Effector CD4-positive, alpha-beta T cell (primary cell): ENCODE data around the gene CEPT1.

Source experiments
- DNase-seq: peaks from one replicate; pipeline ENCODE4 v3.0.0-alpha.2; 2020

The CEPT1 gene

DNA sequence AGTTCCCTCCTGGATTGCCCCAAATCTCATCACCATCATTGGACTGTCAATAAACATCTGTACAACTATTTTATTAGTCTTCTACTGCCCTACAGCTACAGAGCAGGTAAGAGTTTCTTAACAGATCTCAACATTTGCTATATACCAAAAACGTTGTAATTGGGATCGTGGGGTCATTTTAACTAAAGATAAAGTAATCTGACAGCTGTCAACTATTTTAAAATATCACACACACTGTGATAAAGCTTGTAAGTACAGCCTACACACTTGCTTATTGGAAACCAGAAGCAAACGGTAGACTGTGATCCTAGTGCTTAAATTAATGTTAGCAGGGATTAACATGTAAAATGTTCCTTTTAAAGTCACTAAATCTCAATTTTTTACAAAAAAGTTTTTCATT, 7.9 kb downstream of the CEPT1 start:
- no peak for DNase-seq

DNA sequence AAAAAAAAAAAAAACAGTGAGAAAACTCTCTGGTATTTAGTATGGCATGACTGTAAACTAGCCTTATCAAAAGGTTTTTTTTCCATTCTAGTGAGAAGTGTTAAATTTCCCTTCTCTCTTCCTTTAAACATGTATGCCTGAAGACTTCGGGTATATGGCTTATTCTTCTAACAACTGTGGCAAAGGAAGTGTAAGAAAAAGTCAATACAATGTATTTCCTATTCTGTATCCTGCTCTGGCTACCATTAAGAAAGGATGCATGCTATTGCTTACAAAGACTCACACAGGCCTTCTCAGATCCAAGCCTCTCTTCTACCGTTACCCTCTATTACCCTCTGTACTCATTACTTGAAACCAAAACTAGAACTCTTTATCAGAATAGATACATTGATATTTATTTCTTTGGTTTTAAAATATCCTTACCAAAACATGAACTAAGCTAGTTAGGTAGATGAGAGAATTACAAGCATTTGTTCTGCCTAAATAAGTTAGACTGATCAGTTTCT, 8.4 kb downstream of the CEPT1 start:
- no peak for DNase-seq

DNA sequence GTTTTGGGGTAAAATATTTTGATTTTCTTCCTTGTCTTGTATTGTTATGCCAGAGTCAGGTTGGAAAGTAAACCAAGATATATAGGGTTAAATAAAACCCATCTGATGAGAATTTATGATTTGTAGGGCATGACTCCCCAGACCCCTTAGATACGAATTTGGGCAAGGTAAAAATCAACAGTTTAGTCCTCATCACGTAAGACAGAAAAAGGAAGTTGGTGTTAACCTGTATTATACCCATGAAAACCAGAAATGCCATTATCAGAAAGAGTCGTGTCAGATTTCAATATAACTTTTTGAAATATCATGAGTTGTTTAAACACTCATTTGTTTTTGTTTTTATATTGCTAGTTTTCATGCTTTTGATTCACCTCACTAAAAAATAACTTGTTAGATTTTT, 11.8 kb downstream of the CEPT1 start:
- no peak for DNase-seq

DNA sequence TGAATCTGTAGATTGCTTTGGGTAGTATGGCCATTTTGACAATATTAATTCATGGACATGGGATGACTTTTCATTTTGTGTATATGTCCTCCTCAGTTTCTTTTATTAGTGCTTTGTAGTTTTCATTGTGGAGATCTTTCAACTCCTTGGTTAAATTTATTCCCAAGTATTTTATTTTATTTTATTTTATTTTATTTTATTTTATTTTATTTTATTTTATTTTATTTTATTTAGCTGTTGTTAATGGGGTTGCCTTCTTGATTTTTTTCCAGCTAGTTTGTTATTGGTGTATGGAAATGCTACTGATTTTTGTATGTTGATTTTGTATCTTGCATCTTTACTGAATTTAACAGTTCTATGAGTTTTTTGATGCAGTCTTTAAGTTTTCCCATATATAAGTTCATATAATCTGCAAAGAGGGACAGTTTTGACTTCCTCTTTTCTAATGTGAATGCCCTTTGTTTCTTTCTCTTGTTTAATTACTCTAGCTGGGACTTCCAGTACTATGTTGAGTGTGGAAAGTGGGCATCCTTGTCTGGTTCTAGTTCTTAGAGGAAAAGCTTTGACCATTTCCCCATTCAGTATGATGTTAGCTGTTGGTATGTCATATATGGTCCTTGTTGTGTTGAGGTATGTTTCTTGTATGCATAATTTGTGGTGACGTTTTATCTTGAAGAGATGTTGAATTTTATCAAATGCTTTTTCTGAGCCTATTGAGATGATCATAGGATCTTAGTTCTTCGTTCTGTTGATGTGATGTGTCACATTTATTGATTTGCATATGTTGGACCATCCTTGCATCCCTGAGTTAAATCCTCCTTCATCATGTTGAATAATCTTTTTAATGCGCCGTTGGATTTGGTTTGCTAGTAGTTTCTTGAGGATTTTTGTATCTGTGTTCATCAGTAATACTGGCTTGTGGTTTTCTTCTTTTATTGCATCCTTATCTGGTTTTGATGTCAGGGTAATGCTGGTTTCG, 14.3 kb downstream of the CEPT1 start:
- DNase-seq, result no peak

DNA sequence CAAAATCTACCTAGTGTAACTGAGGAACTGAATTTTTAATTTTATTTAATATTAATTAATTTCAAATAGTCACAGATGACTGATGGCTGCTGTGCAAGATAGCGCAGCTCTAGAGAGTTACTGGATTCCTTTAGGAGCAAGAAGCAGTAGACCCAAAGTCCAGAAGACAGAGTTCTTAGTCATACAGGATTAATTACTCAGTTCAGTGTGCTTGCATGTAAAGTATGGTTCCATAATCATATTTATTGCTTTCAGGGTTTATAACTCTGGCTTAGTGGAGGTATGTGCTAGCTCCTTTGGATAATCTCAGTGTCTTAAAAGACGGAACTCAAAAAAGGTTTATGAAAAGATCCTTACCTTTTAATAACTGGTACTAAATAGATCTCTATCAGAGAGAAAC, 17.4 kb downstream of the CEPT1 start:
- no peak for DNase-seq

DNA sequence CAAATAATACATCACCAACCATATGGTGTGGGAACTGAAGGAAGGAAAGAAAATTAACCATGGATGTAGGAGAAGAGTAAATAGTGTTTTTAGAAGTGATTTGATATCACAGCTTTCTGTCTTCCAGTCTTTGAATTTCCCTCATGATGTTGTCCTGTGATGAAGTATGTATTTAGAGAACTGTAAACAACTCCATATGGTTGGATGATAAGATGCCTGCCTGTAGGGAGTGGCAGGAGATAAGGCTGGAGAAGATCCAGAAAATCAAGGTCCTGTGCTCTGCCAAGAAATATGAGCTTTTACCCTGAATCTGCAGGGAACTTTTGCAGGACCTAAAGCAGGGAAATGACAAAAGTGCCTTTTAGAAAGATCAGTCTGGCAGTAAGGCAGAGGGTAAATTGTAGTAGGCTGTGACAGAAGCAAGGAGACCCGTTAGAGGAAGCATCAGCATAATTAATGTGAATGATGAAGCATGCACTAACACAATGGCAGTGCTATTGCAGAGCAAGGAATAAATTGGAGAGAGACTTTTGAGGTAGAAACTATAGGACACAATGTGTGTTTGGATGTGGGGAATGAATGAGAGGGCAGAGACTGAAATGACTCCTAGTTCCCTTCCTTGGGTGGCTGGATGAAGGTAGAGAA, 21.9 kb downstream of the CEPT1 start:
- DNase-seq, result no peak

DNA sequence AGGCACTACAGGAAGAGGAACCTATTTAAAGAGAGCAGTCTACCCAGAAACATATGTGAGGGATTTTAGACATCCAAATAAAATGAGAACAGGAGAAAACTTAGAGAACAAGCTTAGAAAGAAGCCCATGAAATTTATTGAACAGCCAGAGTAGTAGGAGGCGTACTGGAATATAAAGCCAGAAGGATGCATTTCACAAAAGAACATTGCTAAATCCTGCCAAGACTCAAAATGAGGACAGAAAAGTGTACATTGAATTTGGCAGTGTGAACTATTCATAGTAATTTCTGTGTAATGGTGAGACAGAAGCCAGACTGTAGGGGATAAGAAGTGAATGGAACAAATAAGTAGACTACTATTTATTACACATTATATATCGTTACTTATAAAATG, 22.5 kb downstream of the CEPT1 start:
- DNase-seq, result no peak

DNA sequence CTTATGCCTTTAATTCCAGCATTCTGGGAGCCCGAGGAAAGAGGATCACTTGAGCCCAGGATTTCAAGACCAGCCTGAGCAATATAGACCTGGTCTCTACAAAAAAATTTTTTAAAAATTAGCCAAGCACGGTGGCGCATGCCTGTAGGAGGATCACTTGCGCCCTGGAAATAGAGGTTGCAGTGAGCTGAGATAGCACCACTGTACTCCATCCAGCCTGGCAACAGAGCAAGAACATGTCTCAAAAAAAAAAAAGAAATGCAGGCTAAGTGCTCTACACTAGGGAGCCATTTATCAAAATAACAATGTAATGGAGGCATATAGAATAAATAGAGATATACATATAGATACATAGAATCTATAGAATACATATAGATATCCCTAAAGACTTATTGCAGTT, 23.3 kb downstream of the CEPT1 start:
- no peak for DNase-seq

DNA sequence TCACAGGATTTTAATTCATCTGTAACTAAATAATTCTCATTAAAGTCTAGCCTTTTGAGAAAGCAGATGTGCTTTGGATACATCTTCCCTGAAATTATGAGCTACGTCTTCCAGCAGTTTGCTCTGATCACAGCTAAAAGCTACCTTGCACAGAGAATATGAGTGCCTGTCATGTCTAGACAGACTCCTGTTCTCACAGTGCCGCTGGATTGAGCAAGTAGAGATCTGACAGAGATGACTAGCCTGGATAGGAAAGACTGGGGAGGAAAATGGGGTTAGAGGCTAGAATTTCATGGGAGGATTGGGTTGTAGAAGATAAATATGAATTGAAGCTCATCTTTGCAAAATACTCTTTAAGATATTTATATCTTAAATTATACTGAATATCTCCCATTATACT, 24.1 kb downstream of the CEPT1 start:
- no peak for DNase-seq

DNA sequence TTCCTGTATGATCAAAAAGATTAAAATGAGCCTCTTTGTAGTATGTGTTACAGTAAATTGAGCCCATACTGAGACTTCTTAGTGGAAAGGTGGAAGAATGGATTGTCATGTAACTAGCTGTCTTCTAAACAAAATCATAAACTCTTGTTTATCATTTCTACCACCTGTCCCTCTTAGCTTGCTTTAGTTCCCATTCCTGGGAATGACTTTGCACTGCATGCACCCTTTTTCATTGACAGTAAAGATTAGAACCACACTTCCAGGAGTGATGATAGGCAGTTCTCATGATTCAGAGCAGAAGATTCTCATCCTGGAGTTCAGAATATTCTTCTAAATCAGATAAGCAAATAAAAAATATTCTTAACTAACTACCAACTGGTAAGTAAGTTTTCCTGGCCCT, 32.4 kb downstream of the CEPT1 start:
- no peak for DNase-seq

DNA sequence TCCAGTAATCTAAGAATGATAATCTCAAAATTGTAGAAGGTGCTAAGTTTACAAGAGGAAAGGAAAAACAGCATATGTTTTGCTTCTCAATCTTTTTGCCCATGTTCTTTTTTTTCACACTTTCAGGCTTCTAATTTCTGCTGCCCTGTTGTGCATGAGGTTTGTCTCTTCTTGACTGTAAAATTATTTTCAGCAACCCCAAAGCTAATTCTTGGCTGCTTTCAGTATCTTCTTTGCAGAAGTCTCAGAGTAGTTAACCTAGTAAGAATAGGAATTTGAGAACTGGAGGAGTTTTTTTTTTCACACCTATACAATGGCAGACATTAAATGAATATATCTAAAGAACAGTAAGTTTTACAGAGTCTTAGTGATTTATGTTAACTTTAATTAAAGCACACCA, 34.0 kb downstream of the CEPT1 start:
- no peak for DNase-seq

DNA sequence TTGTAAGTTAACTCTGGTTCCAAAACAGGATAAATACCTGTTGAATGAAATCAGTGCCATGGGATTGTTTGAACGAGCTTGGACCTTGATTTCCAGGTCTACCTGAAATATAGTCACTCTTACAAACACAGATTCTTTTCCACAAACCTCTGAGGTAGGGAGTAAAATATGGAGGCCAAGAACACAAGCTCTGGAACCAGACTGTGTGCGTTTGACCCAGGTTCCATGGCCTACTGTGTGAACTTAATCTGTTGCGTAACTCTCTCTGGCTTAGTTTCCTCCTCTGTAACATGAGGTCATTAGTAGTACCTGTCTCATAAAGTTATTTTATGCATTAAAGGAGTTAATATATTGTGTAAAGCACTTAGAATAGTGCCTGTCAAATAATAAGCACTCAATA, 35.3 kb downstream of the CEPT1 start:
- DNase-seq, result no peak

DNA sequence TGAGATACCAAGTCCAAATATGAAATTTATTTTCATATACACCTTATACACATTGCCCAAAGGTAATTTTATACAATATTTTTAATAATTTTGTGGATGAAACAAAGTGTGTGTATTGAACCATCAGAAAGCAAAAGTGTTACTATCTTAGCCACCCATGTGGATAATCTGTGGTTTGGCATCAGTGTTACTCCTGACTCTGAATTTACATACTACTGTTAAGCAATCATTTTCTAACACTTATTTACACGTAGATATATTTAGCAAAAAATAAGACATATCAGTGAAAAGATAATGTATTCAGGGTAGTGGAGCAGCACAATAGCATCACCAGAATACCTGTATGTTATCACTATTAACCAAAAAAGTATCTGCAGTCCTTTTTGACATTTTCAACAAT, 36.7 kb downstream of the CEPT1 start:
- no peak for DNase-seq

DNA sequence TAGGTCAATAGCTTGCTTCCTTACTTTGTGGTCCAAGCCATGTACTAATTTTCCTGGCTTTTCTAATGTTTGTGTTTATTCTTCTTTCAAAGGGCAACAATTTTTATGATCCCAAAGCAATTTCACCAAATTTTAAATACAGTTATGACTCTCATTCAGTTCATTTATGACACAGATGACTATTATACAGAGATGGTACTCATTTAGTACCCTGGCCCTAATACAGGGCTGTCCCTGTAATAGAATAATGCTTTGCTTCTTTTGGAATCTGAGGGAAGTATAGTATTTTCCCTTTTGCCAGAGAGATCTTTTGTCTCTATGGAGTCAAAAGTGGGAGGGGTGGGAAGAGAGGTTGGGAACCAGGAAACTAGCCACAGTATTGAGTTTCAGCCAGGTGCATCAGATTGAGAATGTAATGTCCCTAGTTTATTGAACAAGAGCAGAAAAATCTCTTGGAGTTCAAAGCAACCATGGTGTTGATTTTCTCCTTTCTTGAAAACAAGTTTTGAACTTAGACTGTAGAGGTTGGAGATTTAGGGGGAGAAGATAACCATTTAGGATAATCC, 40.0 kb downstream of the CEPT1 start:
- no peak for DNase-seq

DNA sequence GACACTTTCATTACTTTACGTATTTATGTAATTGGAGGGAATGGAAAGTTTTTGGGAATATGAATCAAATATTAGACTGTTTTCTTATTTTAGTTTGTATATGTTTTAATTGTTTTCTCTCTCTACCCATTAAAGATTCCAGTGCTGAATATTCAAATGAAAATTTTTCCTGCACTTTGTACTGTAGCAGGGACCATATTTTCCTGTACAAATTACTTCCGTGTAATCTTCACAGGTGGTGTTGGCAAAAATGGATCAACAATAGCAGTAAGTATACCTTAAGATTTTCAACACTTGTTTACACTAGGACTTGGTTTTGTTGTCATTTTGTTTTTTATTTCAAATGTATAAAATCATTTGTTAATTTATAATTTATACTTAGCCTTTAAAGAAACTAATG, 42.0 kb downstream of the CEPT1 start:
- DNase-seq, result no peak

DNA sequence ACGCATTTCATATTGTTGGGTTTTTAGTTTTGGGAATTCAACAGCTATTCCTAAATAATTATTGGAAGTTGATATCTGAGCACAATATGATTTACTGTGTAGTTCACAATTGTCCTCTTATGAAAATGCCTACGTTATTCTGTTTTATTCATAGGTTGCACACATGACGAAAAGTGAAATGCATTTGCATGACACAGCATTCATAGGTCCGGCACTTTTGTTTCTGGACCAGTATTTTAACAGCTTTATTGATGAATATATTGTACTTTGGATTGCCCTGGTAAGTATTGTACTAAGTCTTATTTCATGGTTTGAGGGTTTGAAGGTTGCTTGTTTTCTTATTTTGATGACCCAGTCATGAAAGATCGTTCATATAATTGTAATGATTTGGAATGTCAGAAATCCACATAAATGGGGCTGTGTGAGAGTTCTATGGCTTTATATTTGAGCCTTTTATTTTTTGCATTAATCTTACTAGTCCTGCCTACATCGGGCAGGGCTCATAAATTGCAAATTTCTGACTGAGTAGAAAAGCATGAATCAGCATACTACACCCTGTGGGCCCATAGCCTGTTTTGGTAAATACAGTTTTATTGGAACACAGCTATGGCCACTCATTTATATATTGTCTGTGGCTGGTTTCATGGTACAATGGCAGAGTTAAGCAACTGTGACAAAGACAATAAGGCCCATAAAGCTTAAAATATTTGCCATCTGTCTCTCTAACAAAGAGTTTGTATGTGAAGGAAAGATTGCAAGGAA, 43.5 kb downstream of the CEPT1 start:
- no peak for DNase-seq

DNA sequence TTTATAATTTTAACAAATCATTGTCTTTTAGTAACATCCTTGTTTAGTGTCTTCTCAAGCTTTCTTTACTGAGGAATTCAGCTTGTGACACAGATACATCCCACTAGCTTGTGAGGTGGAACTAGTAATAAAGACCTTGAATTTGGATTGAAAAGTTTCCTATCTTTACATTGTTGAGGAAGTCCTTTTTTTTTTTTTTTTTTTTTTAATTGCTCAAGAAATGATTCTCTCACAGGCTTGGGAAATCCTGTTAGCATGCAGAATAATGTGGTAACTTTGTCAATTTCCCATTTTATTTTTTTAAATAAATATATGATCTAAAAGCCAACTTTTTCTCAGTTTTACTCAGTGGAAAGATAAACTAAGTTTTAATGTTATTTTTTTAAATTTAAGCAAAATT, 44.6 kb downstream of the CEPT1 start:
- DNase-seq, result no peak

DNA sequence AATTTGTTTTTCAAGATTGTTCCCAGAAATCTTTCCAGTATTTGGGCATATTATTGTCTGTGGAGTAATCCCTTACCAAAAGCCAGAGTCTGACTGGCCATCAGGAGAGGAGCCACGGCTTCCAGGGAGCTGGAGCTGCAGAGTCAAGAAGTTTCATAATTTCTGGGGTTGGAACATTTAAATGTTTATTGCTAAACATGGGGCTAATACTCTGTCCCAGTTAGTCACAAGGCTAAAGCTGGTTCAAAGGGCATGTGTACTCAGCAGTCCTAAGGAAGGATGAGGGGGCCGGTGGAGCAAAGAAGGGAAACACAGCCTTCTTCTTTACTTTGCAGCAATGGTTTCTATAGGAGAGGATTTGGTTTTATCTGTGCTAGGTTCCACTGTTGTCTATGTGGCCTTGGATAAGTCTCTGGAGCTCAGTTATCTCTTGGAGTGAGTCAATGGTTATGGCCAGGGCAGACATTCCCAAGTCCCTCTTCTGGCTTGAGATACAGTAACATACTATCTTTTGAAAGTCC, 51.0 kb downstream of the CEPT1 start:
- DNase-seq, result no peak

DNA sequence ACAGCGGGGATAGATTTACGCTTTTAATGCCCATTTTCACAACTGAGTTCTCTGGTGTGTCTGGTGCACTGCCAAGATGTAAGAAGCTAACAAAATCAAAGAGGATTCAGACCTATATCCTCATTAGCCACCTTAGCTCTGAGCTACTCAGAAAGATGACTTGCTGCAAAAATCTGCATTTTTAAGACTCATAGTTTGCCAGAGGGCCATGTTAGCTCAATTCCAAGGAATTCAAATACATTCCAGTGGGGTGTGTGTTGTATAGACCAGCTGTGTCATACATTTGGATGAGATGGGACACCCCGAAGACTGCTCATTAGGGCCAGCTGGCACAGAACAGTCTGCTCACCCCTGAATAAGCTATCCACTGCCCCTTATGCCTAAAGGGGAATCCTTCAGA, 51.5 kb downstream of the CEPT1 start:
- no peak for DNase-seq

DNA sequence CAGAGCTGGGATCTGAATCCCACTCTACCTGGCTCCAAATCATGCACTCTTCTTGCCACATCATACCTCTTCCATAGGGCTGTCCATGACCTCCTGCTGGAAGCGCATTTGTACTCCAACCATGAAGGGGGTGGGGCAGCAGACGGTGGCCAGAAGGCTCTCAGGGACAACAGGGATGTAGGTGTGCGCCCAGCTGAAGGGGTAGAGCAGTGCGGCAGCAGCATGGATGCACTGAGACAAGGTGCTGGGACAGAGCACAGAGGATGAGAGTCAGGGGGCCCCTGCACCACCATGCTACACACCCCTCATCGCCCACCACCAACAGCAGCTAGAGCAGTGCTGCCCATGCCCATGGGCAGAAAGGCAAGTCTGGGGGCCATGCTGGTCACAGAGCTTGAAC, 52.1 kb downstream of the CEPT1 start:
- DNase-seq, result no peak

DNA sequence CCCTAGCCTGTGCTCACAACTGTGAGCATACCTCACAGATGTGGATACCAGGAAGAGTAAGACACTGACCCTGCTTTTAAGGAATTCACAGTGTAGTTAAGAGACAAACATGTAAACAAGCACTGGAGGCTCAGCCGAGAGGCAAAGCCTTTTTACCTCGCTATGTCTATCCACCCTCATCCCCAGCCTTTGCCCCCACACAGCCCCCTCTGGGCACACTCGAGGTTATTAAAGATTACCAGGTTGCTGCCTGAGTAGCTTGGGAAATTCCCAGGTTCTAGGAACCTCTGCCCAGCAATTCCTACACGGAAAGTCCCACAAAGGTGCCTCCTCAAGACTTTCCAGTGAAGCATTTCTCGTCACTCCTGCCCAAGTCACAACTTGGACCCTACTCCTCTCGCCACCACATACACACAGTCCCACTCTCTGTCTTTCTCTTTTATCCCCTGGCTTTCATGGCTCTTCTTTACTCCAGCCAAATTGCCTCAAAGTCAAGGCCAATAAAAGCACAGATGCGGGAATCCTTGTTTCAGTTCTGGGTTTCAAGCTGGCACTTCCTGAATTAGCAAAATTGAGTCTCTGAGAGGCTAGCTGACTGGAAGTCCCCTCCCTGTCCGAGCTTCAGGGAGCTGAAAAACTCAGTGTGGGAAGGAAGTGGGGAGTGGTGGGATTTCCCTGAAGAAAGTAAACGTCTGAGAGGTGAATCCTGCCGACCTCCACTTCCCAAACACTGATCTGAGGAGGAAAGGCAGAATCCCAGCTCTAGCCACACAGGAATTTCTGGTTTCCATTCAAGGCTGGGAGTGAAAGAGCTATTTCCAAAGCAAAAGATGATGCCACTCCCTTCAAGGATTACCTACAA, 52.9 kb downstream of the CEPT1 start:
- DNase-seq, result no peak
